Measurements from ENCODE around the gene PAF1. TPM values are rescaled to one million over a fixed set of nuclear protein-coding genes. Genes with fewer than 3 reads are reported as not detected.

Gene PAF1
- total RNA-seq, 4 donors from 2014 or later = 48.1 to 65.3 (median 50.2) TPM

DNA sequence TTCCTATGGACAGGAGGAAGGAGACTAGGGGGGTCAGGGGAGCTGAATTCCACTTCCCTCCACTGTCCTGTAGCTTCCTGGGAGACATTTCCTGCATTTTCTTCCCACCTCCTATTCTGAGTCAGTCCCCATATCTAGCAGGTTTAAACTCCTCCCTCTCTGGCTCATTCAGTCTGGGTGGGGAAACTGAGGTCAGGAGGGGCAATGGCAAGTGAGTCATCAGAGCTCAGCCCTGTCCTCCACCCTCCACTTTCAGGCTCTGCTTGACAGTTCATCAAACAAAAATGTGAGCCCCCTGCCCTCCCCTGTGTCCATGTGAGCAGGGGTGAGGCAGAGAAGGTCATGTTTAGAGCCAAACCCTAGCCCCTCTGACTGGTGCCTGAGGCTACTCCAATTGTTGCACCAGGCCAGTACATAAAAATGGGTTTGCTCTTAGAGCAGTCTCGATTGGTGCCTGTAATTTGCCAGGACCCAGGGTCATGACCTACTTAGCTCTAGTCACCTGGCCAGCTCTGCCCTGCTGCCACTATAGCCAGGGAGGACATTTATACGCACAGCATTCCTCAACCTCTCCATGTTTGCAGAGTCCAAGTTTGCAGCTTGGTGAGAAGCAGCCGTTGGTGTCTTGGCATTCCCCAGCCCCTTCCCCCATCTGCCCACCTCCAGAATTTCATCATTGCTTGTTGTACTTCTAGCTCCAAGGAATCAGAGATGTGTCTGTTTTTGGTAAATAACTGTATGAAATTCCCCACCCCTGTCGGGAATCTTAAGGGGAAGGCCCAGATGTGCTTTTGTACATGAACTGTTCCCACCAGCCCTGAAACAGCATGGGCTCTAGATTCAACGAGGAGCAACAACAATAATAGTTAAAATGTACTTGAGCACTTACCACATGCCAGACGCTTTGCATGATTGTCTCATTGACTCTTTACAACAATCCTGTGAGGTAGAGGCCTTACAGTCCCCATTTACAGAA is 27.9 kb downstream of the PAF1 start:
- Histone ChIP-seq H3K36me3 (peaks cover 0 to 47% of the 10 kb centered on the region in 2 donors), H3K27ac (peak overlapping the region; percentile 40 to 67 (median 60)), H3K9me3 (no peaks in the 10 kb centered on the region), H3K4me1 (peaks cover 42 to 44% of the 10 kb centered on the region in 2 donors), H3K4me3 (no peak overlapping the region), H3K27me3 (no peaks in the 10 kb centered on the region)
- TF ChIP-seq, protein P1, sequence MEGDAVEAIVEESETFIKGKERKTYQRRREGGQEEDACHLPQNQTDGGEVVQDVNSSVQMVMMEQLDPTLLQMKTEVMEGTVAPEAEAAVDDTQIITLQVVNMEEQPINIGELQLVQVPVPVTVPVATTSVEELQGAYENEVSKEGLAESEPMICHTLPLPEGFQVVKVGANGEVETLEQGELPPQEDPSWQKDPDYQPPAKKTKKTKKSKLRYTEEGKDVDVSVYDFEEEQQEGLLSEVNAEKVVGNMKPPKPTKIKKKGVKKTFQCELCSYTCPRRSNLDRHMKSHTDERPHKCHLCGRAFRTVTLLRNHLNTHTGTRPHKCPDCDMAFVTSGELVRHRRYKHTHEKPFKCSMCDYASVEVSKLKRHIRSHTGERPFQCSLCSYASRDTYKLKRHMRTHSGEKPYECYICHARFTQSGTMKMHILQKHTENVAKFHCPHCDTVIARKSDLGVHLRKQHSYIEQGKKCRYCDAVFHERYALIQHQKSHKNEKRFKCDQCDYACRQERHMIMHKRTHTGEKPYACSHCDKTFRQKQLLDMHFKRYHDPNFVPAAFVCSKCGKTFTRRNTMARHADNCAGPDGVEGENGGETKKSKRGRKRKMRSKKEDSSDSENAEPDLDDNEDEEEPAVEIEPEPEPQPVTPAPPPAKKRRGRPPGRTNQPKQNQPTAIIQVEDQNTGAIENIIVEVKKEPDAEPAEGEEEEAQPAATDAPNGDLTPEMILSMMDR (IDR thresholded peaks at IDR 0.05 in 4 of 5, conservative IDR thresholded peaks at IDR 0.05 in 1 of 5) = no peak
- no peak for TF ChIP-seq POLR2A (IDR thresholded peaks at IDR 0.05)
- intact Hi-C loops (cut with DNase I; ENCODE audit: low total_unique reads) = no loop called here
- ATAC-seq = peak; percentile 31 to 56
- no peak for DNase-seq
- in situ Hi-C loops (cut with MboI; ENCODE audit: low sequenced_read_pairs in 4 of 4) = no loop called here

DNA sequence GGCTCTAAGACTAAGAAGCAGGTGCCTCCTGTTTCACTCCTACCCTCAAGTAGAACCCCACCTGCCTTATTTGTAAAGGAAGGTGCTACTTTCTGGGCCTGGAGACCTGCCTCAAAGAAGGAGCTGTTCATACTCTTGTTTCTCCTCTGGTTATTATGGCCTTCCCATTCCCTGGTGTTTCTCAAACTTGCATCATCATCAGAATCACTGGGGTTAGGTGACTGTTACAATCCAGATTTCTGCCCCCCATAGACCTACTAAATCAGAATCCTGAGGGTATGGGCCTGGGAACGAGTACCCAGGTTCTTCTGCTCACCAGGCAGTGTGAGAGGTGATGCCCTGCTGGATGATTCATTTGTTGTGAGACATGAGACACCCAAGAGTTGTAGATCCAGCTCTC is 30.3 kb downstream of the PAF1 start:
- Histone ChIP-seq H3K36me3 (peaks cover 4 to 64% of the 10 kb centered on the region in 2 donors), H3K4me3 (no peak overlapping the region), H3K27me3 (no peaks in the 10 kb centered on the region), H3K4me1 (peaks cover 38% of the 10 kb centered on the region in 2 donors), H3K27ac (no peak overlapping the region), H3K9me3 (no peaks in the 10 kb centered on the region)
- intact Hi-C loops (cut with DNase I; ENCODE audit: low total_unique reads) (no loop called here), in situ Hi-C loops (cut with MboI; ENCODE audit: low sequenced_read_pairs in 4 of 4) (no loop called here)
- TF ChIP-seq, protein P1 (IDR thresholded peaks at IDR 0.05 in 4 of 5, conservative IDR thresholded peaks at IDR 0.05 in 1 of 5) = no peak
- no peak for TF ChIP-seq POLR2A (IDR thresholded peaks at IDR 0.05)
- ATAC-seq (no peak), DNase-seq (no peak)

DNA sequence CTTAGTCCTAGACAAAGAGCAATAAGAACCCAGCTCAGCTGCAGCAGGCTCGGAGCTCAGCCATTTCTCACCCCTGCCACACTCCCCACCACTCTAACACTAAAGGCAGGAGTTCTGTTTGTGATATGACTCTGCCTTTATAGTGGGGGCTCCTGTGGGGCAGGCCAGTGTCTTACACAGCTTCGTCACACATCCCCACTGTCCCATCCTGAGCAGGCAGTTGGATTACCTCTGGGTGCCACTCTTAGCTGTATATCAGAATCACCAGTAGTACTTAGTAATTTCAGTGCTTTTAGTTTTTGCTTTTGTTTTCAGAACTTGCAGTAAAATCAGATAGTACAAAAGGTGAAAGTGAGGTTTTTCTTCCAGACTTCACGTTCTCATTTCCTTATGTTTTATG is 31.9 kb downstream of the PAF1 start:
- Histone ChIP-seq H3K4me3 (no peak overlapping the region), H3K4me1 (peaks cover 23 to 24% of the 10 kb centered on the region in 2 donors), H3K27me3 (no peaks in the 10 kb centered on the region), H3K9me3 (no peaks in the 10 kb centered on the region), H3K27ac (no peak overlapping the region), H3K36me3 (peaks cover 4 to 80% of the 10 kb centered on the region in 2 donors)
- DNase-seq = no peak
- no peak for ATAC-seq
- no peak for TF ChIP-seq POLR2A (IDR thresholded peaks at IDR 0.05)
- TF ChIP-seq, protein P1 (IDR thresholded peaks at IDR 0.05 in 4 of 5, conservative IDR thresholded peaks at IDR 0.05 in 1 of 5) = no peak
- in situ Hi-C loops (cut with MboI; ENCODE audit: low sequenced_read_pairs in 4 of 4) (no loop called here), intact Hi-C loops (cut with DNase I; ENCODE audit: low total_unique reads) (no loop called here)

DNA sequence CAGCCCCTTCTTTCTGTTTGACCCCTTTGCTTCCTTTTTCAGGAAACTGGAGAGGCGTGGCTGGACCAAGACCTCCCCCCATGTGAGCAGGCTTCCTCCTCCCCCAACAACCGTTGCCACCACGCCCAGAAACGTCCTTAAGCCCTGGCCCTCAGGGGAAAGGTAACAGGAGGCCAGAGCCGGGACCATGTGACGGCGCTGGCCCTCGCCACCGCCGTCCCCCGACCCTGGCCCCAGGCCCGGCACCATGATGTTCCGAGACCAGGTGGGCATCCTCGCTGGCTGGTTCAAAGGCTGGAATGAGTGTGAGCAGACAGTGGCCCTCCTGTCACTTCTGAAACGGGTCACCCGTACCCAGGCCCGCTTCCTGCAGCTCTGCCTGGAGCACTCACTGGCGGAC is 34.3 kb downstream of the PAF1 start:
- intact Hi-C loops (cut with DNase I; ENCODE audit: low total_unique reads) = no loop called here
- peaks cover 0 to 6% of the 10 kb centered on the region in 2 donors for H3K4me1 ChIP-seq
- DNase-seq (no peak), ATAC-seq (no peak)
- TF ChIP-seq, protein P1 (IDR thresholded peaks at IDR 0.05 in 4 of 5, conservative IDR thresholded peaks at IDR 0.05 in 1 of 5) = no peak
- no peak for TF ChIP-seq POLR2A (IDR thresholded peaks at IDR 0.05)
- in situ Hi-C loops (cut with MboI; ENCODE audit: low sequenced_read_pairs in 4 of 4) = no loop called here
- H3K36me3 ChIP-seq = peaks cover 4 to 86% of the 10 kb centered on the region in 2 donors
- no peak overlapping the region for H3K4me3 ChIP-seq
- no peaks in the 10 kb centered on the region for H3K27me3 ChIP-seq
- no peaks in the 10 kb centered on the region for H3K9me3 ChIP-seq
- H3K27ac ChIP-seq = no peak overlapping the region

Data from gastrocnemius medialis (tissue), 4 donors.